GM23248 (cell line): ENCODE measurements around the gene AKAP11.

ENCODE experiments used
- EZH2 ChIP-seq: fragments of 200-600 bp; sonication (generic); IDR thresholded peaks from 2 replicates; pipeline ENCODE4 v1.6.1; 2018; ENCODE audit warnings: antibody characterized with exemption, mild to moderate bottlenecking; ENCODE audit not compliant: insufficient read depth, poor library complexity, severe bottlenecking
- EZH2phosphoT487 ChIP-seq: fragments of 200-600 bp; sonication (generic); IDR thresholded peaks from 2 replicates; pipeline ENCODE4 v1.6.1; 2018; ENCODE audit warnings: antibody characterized with exemption, moderate library complexity, mild to moderate bottlenecking, low read depth; ENCODE audit not compliant: insufficient read depth

- TF ChIP-seq EZH2phosphoT487: no peak
- no peak for TF ChIP-seq EZH2
Observed at GRCh38 chr13:42337808-42338600, 66.1 kb downstream of the AKAP11 start.
